Immature natural killer cell (primary cell): Measurements from ENCODE around the gene ZNG1F. TPM values are rescaled to one million over a fixed set of nuclear protein-coding genes. Genes with fewer than 3 reads are reported as not detected.
"Not testable (repeated sequence)": the region's sequence is repeated elsewhere in the genome, so short reads cannot be mapped to it uniquely, and the experiment has no call there.

Experiments
- DNase-seq, 3 donors: peaks; one replicate each; pipeline ENCODE4 v3.0.0; 2022; ENCODE audit warnings: mixed read lengths in 1 of 3
- H3K27ac Mint-ChIP-seq, 6 donors: one replicate each; pipeline ENCODE4 v1.8.0; 2020; ENCODE audit warnings: mixed read lengths in 6 of 6, mild to moderate bottlenecking in 5 of 6, inconsistent platforms in 4 of 6, moderate library complexity in 3 of 6
- H3K27me3 Mint-ChIP-seq, 3 donors: one replicate each; pipeline ENCODE4 v1.8.0; 2020 to 2021; ENCODE audit warnings: low read depth in 3 of 3, mild to moderate bottlenecking in 3 of 3, mixed read lengths in 3 of 3, moderate library complexity in 3 of 3, inconsistent platforms in 1 of 3
- H3K36me3 Mint-ChIP-seq, 3 donors: one replicate each; pipeline ENCODE4 v1.8.0; 2020; ENCODE audit warnings: mixed read lengths in 3 of 3, inconsistent platforms in 2 of 3, mild to moderate bottlenecking in 2 of 3
- H3K4me1 Mint-ChIP-seq, 2 donors: one replicate each; pipeline ENCODE4 v1.8.0; 2020; ENCODE audit warnings: inconsistent platforms in 2 of 2, mild to moderate bottlenecking in 2 of 2, mixed read lengths in 2 of 2, moderate library complexity in 1 of 2
- H3K4me3 Mint-ChIP-seq, 5 donors: one replicate each; pipeline ENCODE4 v1.8.0; 2020; ENCODE audit warnings: mild to moderate bottlenecking in 5 of 5, mixed read lengths in 5 of 5, inconsistent platforms in 3 of 5, moderate library complexity in 3 of 5
- H3K9me3 Mint-ChIP-seq, 6 donors: one replicate each; pipeline ENCODE4 v1.8.0; 2020; ENCODE audit warnings: mild to moderate bottlenecking in 6 of 6, mixed read lengths in 6 of 6, inconsistent platforms in 4 of 6, moderate library complexity in 3 of 6
- polyA plus RNA-seq, 3 donors: library from polyadenylated mRNA; unstranded; fragments of 300-500 nt; fragmentation: Illumina TruSeq; gene quantifications; one replicate each; pipeline ENCODE4 v1.2.3, GENCODE V29; 2021

The ZNG1F gene
- polyA plus RNA-seq, 3 donors from 2014 or later: 0.86 to 7.3 (median 1.4) TPM

DNA sequence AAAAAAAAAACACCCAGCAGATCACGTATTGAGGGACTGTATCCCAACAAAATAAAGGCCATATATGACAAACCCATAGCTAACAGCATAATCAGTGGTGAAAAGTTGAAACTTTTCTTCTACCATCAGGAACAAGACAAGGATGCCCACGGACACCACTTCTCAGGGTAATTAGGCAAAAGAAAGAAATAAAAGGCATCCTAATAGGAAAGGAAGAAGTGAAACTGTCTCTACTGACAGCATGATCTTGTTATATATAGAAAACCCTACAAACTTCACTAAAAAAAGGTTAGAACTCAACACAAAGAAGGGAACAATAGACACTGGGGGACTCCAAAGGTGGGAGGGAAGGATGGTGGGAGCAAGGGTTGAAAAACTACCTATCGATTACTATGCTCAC, 102.9 kb downstream of the ZNG1F start:
- not testable (repeated sequence) for H3K36me3 Mint-ChIP-seq, H3K4me3 Mint-ChIP-seq, H3K27ac Mint-ChIP-seq, H3K4me1 Mint-ChIP-seq, H3K9me3 Mint-ChIP-seq, H3K27me3 Mint-ChIP-seq, DNase-seq

DNA sequence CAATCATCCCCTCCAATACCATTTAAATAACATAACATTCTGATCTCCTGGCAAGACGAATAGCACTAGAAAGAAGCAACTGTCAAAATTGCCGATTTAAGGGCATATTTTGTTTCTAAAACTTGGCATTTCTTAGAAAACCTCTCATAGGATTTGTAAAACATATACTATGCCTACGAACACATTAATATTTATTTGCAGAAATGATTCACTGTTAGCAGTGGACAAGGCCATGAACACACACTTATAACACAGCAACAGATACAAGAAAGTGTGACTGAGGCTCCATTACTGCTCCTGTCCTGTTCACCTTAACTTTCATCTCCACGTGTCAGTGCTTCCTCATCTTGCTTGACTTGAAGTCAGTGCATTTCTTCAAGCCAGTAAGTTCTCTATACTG, 106.8 kb downstream of the ZNG1F start:
- not testable (repeated sequence) for H3K4me3 Mint-ChIP-seq, H3K27ac Mint-ChIP-seq, H3K4me1 Mint-ChIP-seq, H3K27me3 Mint-ChIP-seq, H3K36me3 Mint-ChIP-seq, DNase-seq, H3K9me3 Mint-ChIP-seq

Other genes with a start within 250 kb of the ZNG1F start
- gene FOXD4L6, start 60.6 kb downstream of the ZNG1F start, polyA plus RNA-seq: not detected